ENCODE data around the gene CDC42BPG. TPM values are rescaled to one million over a fixed set of nuclear protein-coding genes. Genes with fewer than 3 reads are reported as not detected.
A peak's percentile ranks its signal among the peaks of the same experiment; 100 is the strongest.

Gene CDC42BPG
- total RNA-seq, 1 donor from 2014 or later: 13.0 TPM

DNA sequence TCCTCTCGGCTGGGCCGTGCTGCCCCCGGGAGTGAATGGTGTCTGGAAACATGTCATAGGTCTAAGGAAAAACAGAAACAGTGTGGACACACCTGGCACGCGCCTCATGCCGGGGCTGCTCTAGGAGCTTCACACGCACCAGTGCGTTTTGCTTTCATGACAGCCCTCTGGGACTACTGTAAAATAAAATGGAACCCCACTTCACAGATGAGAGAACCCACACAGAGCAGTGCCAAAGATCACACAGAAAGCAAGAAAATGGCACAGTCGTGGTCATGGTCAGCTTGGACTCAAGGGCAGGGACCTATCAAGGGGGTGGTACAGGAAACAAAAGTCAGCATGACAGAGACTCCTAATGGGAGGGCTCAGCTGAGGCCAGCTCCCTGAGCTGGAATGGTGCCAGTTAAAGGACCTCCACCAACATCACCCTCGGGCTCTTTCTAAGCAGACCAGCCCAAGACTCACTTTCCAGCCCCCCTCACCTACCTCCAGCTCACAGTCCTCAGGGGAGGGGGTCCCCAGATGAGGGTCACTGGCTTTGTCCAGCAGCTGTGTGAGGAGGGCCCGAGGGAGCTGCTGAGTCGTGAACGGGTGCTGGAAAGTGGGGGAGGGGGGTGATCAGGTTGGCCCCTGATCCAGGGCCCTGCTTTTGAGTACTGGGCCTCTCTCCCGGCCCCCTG lies 44.7 kb downstream of the CDC42BPG start:
- no peak for DNase-seq (ENCODE audit: extremely low spot score in 2 of 2)
- Histone ChIP-seq H3K27ac (no peak overlapping the region), H3K36me3 (no peaks in the 10 kb centered on the region), H3K9me3 (no peaks in the 10 kb centered on the region), H3K27me3 (no peaks in the 10 kb centered on the region), H3K4me3 (no peak overlapping the region), H3K4me1 (peaks cover 26% of the 10 kb centered on the region)
- TF ChIP-seq POLR2A (IDR thresholded peaks at IDR 0.05) (no peak), POLR2AphosphoS5 (IDR thresholded peaks at IDR 0.05; ENCODE audit: insufficient read depth in 1 of 2, low read depth in 1 of 2) (no peak)
- TF ChIP-seq, protein P1, sequence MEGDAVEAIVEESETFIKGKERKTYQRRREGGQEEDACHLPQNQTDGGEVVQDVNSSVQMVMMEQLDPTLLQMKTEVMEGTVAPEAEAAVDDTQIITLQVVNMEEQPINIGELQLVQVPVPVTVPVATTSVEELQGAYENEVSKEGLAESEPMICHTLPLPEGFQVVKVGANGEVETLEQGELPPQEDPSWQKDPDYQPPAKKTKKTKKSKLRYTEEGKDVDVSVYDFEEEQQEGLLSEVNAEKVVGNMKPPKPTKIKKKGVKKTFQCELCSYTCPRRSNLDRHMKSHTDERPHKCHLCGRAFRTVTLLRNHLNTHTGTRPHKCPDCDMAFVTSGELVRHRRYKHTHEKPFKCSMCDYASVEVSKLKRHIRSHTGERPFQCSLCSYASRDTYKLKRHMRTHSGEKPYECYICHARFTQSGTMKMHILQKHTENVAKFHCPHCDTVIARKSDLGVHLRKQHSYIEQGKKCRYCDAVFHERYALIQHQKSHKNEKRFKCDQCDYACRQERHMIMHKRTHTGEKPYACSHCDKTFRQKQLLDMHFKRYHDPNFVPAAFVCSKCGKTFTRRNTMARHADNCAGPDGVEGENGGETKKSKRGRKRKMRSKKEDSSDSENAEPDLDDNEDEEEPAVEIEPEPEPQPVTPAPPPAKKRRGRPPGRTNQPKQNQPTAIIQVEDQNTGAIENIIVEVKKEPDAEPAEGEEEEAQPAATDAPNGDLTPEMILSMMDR (IDR thresholded peaks at IDR 0.05): no peak
- intact Hi-C loops (cut with DNase I): no loop called here

DNA sequence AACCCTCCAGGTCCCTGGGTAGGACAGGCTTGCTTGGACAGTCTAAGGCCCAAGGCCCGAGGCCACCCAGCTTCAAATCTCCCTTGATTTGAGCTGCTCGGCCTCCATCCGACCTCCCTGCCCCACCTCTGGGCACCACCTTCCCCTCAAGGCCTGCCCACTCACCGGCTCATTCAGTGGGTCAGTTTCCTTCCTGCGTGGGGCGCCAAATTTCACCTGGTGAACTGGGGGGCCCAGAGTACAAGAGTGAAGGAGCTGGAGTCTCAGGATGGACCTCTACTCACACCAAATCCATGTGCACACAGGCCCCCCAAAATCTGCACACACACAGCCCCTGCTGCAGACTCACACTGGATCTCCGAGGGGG lies 45.2 kb downstream of the CDC42BPG start:
- DNase-seq (ENCODE audit: extremely low spot score in 2 of 2): no peak
- intact Hi-C loops (cut with DNase I): no loop called here
- Histone ChIP-seq H3K9me3 (no peaks in the 10 kb centered on the region), H3K4me3 (no peak overlapping the region), H3K36me3 (no peaks in the 10 kb centered on the region), H3K4me1 (peaks cover 21% of the 10 kb centered on the region), H3K27ac (no peak overlapping the region), H3K27me3 (no peaks in the 10 kb centered on the region)
- no peak for TF ChIP-seq POLR2AphosphoS5 (IDR thresholded peaks at IDR 0.05; ENCODE audit: insufficient read depth in 1 of 2, low read depth in 1 of 2)
- TF ChIP-seq POLR2A (IDR thresholded peaks at IDR 0.05): no peak
- TF ChIP-seq, protein P1 (IDR thresholded peaks at IDR 0.05): no peak

DNA sequence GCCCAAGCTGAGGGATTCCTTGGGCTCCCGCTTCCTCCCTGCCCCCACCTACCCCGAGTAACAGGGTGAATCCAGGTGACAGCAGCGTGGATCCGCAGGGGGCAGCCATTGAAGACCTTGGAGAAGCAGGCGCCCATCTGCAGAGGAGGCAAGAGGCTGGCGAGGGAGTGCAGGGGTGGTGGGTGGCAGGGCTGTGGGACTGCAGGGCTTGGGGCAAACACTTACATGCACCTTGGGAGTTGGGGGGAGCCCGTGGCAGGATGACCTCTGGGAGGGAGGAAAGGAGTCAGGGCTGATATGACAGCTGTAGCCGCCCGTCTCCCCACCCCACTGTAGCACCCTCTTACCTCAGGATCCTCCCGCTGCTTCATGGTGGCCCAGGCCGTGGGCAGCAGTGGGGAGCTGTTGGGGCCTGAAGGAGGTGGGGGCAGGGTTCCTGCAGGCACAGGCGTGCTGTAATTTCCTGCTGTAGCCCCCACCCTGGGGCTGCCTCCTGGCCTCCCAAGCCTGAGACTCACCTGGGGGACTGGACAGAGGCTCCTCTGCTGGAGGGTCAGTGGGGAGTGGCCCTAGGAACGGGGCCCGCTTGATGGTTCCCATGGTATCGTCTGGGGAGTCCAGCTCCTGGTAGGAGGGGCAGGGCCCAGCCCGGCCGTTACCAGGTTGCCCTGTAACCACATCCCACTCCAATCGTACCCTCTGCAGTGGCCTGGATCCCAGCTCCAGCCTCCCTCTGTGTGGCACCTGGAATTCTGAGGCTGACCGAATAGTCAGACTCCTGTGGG lies 47.5 kb downstream of the CDC42BPG start:
- DNase-seq (ENCODE audit: extremely low spot score in 2 of 2): peak in 1 of 2 donors; percentile 96
- Histone ChIP-seq H3K27me3 (no peaks in the 10 kb centered on the region), H3K4me3 (no peak overlapping the region), H3K27ac (no peak overlapping the region), H3K9me3 (no peaks in the 10 kb centered on the region), H3K4me1 (peaks cover 2% of the 10 kb centered on the region), H3K36me3 (no peaks in the 10 kb centered on the region)
- no peak for TF ChIP-seq POLR2A (IDR thresholded peaks at IDR 0.05)
- TF ChIP-seq, protein P1 (IDR thresholded peaks at IDR 0.05): no peak
- no peak for TF ChIP-seq POLR2AphosphoS5 (IDR thresholded peaks at IDR 0.05; ENCODE audit: insufficient read depth in 1 of 2, low read depth in 1 of 2)
- intact Hi-C loops (cut with DNase I): no loop called here

DNA sequence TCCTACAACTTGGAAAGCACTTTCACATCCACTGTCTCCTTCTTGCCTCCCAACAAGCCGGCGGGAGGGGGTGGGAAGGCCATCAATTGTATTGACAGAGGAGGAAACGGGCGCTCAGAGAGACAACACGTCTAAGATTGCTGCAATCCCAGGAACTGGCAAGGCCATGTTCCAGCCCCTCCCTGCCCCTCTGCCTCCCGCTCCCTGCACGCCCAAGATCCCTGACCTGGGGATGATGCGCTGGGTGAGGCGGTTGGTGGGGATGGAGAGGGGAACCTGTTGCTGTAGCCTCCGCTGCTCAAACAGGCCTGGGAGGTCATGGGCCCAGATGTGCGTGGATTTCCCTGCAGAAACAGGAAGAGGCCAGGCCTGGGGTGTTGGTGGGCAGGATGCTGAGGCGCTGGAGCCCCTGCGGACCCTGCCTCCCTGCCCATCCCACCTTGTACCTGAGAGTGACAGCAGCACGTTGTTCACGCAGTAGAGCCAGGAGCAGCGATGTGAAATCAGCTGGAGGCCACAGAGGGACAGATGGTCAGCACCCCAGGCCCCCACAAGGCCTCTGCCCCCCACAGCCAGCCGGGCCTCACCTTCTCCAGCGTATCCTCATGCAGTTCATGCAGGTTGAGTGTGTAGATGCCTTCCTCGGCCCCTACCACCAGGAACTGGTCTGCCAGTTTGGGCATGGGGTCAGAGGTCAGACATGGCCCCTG lies 48.3 kb downstream of the CDC42BPG start:
- Histone ChIP-seq H3K9me3 (no peaks in the 10 kb centered on the region), H3K36me3 (no peaks in the 10 kb centered on the region), H3K4me1 (no peaks in the 10 kb centered on the region), H3K27me3 (no peaks in the 10 kb centered on the region), H3K4me3 (no peak overlapping the region), H3K27ac (no peak overlapping the region)
- intact Hi-C loops (cut with DNase I): no loop called here
- DNase-seq (ENCODE audit: extremely low spot score in 2 of 2): no peak
- TF ChIP-seq, protein P1 (IDR thresholded peaks at IDR 0.05): no peak
- TF ChIP-seq POLR2AphosphoS5 (IDR thresholded peaks at IDR 0.05; ENCODE audit: insufficient read depth in 1 of 2, low read depth in 1 of 2): no peak
- no peak for TF ChIP-seq POLR2A (IDR thresholded peaks at IDR 0.05)
